Measurements from ENCODE around the gene MPP7. TPM values are rescaled to one million over a fixed set of nuclear protein-coding genes. Genes with fewer than 3 reads are reported as not detected.

The MPP7 gene
- total and polyA plus RNA-seq, 8 donors: 11.9 to 38.3 (median 14.4) TPM

- ATAC-seq (peak; percentile 15), DNase-seq (no peak)
- H3K4me3 ChIP-seq: no peak overlapping the region
- H3K27me3 ChIP-seq: peaks cover 0 to 4% of the 10 kb centered on the region in 2 donors
- no peaks in the 10 kb centered on the region for H3K9me3 ChIP-seq
- intact Hi-C loops (cut with DNase I): no loop called here
- TF ChIP-seq, protein P1, sequence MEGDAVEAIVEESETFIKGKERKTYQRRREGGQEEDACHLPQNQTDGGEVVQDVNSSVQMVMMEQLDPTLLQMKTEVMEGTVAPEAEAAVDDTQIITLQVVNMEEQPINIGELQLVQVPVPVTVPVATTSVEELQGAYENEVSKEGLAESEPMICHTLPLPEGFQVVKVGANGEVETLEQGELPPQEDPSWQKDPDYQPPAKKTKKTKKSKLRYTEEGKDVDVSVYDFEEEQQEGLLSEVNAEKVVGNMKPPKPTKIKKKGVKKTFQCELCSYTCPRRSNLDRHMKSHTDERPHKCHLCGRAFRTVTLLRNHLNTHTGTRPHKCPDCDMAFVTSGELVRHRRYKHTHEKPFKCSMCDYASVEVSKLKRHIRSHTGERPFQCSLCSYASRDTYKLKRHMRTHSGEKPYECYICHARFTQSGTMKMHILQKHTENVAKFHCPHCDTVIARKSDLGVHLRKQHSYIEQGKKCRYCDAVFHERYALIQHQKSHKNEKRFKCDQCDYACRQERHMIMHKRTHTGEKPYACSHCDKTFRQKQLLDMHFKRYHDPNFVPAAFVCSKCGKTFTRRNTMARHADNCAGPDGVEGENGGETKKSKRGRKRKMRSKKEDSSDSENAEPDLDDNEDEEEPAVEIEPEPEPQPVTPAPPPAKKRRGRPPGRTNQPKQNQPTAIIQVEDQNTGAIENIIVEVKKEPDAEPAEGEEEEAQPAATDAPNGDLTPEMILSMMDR (IDR thresholded peaks at IDR 0.05): no peak
- H3K27ac ChIP-seq: no peak overlapping the region
- peaks cover 0 to 34% of the 10 kb centered on the region in 2 donors for H3K4me1 ChIP-seq
- H3K36me3 ChIP-seq: no peaks in the 10 kb centered on the region
These were observed 49.6 kb downstream of the MPP7 start for GRCh38 chr10:28253169-28253785.

Small RNA genes lying within 50 kb of the gene (microRNA-seq; reads per million reads assigned to microRNA genes)
- gene MIR8086: 0 reads per million in 2 donors

Other genes starting within 250 kb of the MPP7 start
- 100 to 1,000 TPM in 1 of 2 donors, 10 to 100 TPM in 1; 90.7 to 106 TPM for gene WAC, start 230.1 kb upstream of the MPP7 start, total RNA-seq
- 100 to 1,000 TPM; 139 to 171 (median 150) TPM for gene WAC, start 230.1 kb upstream of the MPP7 start, polyA plus RNA-seq (ENCODE audit: insufficient read length in 6 of 6)